OCI-LY7 (cell line): Measurements from ENCODE around the gene FHOD3.

Experiments
- EZH2phosphoT487 ChIP-seq: fragments of 200-600 bp; sonication (generic); IDR thresholded peaks from 2 replicates; pipeline ENCODE4 v1.6.1; 2018; ENCODE audit warnings: low read depth, borderline replicate concordance, mild to moderate bottlenecking, mixed run types, antibody characterized with exemption, low read length, moderate library complexity, mixed read lengths
- TF ChIP-seq, protein P1 (sequence below): fragments of 200-600 bp; sonication (generic); conservative IDR thresholded peaks from 2 replicates; pipeline ENCODE4 v1.5.1; 2014; ENCODE audit warnings: mild to moderate bottlenecking, antibody characterized with exemption, low read length, moderate library complexity, mixed read lengths

DNA sequence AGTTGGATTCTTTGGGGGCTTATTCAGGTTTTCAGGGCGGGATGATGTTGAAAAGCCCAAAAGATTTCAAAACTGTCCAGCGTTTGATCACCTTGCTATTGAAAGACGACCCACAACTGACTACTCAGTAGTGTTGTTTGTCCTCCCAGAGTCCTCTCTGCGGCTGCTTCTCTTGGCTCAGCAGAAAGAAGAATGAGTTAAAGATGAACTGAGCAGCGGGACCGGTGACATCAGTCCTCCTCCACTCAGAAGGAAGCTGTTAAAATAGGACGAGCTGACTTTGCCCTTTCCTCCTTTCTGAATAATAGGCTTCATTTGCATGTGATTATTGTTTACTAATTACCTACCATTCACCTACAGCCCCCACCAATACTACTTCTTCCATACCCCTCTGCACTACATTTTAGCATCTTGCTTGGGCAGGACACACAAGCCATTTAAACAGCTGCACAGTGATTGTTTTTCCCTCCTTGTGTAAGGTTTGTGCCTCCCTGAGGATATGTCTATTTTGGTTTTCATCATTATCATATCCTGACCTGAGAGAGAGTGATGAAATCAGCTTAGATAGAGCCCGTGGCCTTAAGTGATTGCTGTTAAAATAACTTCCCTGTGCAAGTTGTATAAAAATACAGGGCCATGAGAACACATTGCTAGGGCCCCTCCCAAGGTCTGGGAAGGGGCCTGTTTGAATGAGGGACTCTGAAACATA, 261.8 kb downstream of the FHOD3 start:
- TF ChIP-seq, protein P1, sequence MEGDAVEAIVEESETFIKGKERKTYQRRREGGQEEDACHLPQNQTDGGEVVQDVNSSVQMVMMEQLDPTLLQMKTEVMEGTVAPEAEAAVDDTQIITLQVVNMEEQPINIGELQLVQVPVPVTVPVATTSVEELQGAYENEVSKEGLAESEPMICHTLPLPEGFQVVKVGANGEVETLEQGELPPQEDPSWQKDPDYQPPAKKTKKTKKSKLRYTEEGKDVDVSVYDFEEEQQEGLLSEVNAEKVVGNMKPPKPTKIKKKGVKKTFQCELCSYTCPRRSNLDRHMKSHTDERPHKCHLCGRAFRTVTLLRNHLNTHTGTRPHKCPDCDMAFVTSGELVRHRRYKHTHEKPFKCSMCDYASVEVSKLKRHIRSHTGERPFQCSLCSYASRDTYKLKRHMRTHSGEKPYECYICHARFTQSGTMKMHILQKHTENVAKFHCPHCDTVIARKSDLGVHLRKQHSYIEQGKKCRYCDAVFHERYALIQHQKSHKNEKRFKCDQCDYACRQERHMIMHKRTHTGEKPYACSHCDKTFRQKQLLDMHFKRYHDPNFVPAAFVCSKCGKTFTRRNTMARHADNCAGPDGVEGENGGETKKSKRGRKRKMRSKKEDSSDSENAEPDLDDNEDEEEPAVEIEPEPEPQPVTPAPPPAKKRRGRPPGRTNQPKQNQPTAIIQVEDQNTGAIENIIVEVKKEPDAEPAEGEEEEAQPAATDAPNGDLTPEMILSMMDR, result no peak
- no peak for TF ChIP-seq EZH2phosphoT487
